Ishikawa (cell line): Measurements from ENCODE around the gene GFI1B.

Experiments used
- CEBPB ChIP-seq: IDR thresholded peaks from 2 replicates; pipeline ENCODE4 v1.6.1; 2012
- CREB1 ChIP-seq: IDR thresholded peaks from 2 replicates; pipeline ENCODE4 v1.6.1; 2012; ENCODE audit warnings: low read depth
- EGR1 ChIP-seq: IDR thresholded peaks from 2 replicates; pipeline ENCODE4 v1.6.1; 2012
- EP300 ChIP-seq: IDR thresholded peaks from 2 replicates; pipeline ENCODE4 v1.6.1; 2012; ENCODE audit warnings: borderline replicate concordance
- FOXM1 ChIP-seq: IDR thresholded peaks from 2 replicates; pipeline ENCODE4 v1.6.1; 2012; ENCODE audit warnings: low read depth, borderline replicate concordance
- MAX ChIP-seq: IDR thresholded peaks from 2 replicates; pipeline ENCODE4 v1.6.1; 2012
- NFIC ChIP-seq: IDR thresholded peaks from 2 replicates; pipeline ENCODE4 v1.6.1; 2012
- RAD21 ChIP-seq: IDR thresholded peaks from 2 replicates; pipeline ENCODE4 v1.6.1; 2012; ENCODE audit warnings: low read depth
- REST ChIP-seq: IDR thresholded peaks from 2 replicates; pipeline ENCODE4 v1.6.1; 2012; ENCODE audit warnings: low read depth, mild to moderate bottlenecking
- TAF1 ChIP-seq: IDR thresholded peaks from 2 replicates; pipeline ENCODE4 v1.6.1; 2012; ENCODE audit warnings: low read depth, mild to moderate bottlenecking
- TCF12 ChIP-seq: IDR thresholded peaks from 2 replicates; pipeline ENCODE4 v1.6.1; 2012; ENCODE audit warnings: low read depth
- TEAD4 ChIP-seq: IDR thresholded peaks from 2 replicates; pipeline ENCODE4 v1.6.1; 2012
- USF1 ChIP-seq: IDR thresholded peaks from 2 replicates; pipeline ENCODE4 v1.6.1; 2012
- YY1 ChIP-seq: IDR thresholded peaks from 2 replicates; pipeline ENCODE4 v1.6.1; 2012; ENCODE audit warnings: low read depth
- ZBTB7A ChIP-seq: IDR thresholded peaks from 2 replicates; pipeline ENCODE4 v1.6.1; 2012; ENCODE audit warnings: low read depth

Gene GFI1B

GRCh38 chr9:132985489-132985888, 7.0 kb downstream of the GFI1B start:
- TF ChIP-seq EP300 (no peak), CREB1 (no peak), RAD21 (no peak), TCF12 (no peak), REST (no peak), FOXM1 (no peak), MAX (no peak), EGR1 (no peak), USF1 (no peak), TEAD4 (no peak), NFIC (no peak)

GRCh38 chr9:132986114-132986513, 7.6 kb downstream of the GFI1B start:
- TF ChIP-seq USF1 (no peak), TAF1 (no peak), CEBPB (no peak), FOXM1 (no peak), RAD21 (no peak), MAX (no peak), YY1 (no peak), EGR1 (no peak), NFIC (no peak), CREB1 (no peak), TEAD4 (no peak), EP300 (no peak), TCF12 (no peak), REST (no peak), ZBTB7A (no peak)

GRCh38 chr9:132986640-132987620, 8.4 kb downstream of the GFI1B start:
- TF ChIP-seq EP300: no peak
- TF ChIP-seq TAF1: no peak
- TF ChIP-seq TCF12: no peak
- no peak for TF ChIP-seq NFIC
- no peak for TF ChIP-seq MAX
- TF ChIP-seq RAD21: no peak
- no peak for TF ChIP-seq TEAD4
- TF ChIP-seq CREB1: no peak
- no peak for TF ChIP-seq EGR1
- TF ChIP-seq ZBTB7A: no peak
- TF ChIP-seq CEBPB: no peak
- TF ChIP-seq FOXM1: no peak
- no peak for TF ChIP-seq USF1
- no peak for TF ChIP-seq REST
- no peak for TF ChIP-seq YY1
